GM21367 (cell line): ENCODE data around the gene EFL1.

Source experiments
- ATAC-seq: cut with Tn5 transposase; IDR thresholded peaks from one replicate; pipeline ENCODE4 v1.9.1; 2021; ENCODE audit not compliant: unreplicated experiment

EFL1 gene

DNA sequence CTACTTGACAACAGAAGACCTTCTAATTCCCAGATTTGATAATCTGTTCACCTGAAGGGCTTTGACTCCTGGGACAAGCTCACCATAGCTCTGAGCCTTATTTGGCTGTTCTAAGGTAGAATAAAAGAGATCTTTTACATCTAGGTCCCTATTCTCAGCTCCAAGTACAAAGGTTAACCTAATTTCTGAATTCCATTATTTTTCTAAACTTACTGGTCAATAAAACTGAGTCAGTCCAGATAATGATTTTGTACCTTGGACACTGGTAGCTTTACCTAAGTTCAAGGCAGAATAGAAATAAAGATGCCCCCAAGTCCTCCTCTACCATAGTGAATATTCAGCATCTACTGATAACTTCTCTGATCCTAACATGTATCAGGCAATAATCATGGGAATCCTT, 135.0 kb downstream of the EFL1 start:
- no peak for ATAC-seq

DNA sequence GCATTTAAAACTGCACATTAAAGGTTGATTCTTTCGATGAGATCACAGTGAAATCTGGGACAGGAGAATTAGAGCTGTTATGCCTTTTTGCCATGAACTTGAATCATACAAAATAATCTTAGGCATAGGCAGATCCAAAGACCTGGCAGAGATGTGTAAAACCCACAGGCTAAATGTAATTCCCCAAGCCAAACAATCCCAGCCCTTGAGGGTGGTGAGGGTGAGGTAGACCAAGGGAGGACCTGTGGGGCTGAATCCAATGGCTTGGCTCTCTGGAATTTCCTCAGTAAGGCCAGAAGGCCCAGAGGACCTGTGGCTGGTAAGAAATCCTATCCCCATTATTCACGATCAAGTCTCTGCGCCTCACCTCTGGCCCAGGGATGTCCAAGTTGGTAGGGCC, 136.2 kb downstream of the EFL1 start:
- ATAC-seq, result no peak

DNA sequence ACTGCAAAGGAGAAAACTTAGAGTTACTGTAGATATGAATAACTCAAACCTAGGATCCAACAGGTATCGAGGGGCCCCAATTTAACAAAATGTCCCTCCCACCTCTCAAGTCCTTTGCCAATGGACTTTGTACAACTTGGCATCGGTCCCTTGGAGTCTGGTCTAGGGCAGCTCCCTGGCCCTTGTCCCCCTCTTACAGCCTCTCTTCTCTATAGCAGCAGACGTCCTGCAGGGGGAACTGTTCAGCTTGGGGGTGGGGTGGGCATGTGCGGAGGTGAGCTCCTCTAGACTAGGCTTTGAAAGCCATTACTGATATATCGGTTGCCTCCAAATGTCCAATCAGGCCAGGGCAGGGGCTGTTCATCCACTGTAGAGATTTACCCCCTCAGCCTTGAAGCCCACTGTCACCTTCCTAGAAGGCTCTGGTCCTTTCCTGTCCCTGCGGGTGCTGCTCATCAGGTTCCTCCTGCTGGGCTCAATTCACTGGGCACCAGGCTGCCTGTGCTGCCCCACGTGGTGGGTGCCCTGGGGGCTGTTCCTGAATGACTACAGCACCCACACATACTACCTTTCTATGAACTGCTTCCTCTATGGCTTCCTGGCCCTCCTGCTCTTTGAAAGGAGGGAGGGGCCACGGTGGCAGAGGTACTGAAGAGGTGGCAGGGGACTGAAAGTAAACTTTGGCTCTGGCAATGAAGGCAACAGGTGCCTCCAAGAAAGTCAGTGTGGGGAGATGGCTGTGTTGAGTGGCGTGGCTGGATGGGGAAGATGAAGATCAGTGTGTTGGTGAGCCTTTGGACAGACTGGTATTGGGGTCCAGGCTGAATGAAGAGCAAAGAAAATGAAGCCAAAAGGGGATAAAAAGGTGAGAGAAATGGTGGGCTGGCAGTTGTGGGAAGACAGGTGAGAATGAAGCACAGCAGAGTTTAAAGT, 137.9 kb downstream of the EFL1 start:
- no peak for ATAC-seq

DNA sequence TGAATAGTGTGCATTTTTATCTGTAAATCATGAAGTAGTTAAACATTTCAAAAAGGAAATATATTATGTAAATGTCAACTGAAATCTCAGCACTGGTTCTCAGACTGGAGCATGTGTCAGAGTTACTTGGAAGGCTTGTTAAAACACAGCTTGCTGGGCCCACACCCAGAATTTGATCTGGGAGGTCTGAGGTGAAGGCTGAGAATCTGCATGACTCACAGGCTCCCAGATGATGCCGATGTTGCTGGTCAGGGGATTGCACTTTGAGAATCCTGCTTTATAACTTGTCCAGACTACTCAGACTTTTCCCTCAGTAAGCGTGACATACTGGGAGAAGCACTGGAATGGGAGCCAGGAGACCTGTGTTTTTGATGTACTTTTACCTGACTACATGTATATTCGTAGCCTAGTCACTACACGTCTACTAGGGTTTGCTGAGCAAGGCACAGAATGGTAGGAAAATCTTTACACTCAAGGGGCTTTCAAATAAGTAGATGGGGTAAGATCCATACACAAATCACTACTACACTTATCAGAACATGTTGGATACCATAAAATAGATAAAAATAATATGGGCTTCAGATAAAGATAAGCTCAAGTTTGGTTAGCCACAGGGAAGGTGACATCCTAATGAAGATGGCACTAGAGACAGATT, 139.7 kb downstream of the EFL1 start:
- no peak for ATAC-seq

DNA sequence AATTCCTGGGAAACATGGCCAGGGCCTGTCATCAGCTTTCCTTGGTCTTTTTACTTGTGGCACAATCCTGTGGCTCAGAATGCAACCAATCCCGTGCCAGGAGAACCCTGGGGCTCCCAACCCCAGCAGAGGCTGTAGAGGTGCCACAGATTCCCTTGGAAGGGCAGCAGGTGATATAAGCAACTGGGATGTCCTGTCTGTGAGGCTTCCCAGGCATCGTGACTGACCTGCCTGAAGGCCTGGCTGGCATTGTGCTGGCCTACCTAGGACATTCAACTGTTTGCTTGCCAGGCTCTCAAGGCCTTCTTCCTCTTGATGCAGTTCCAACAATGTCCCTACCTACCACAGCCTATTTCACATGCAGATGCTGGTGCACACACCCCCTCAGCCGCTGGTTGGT, 144.5 kb downstream of the EFL1 start:
- no peak for ATAC-seq

DNA sequence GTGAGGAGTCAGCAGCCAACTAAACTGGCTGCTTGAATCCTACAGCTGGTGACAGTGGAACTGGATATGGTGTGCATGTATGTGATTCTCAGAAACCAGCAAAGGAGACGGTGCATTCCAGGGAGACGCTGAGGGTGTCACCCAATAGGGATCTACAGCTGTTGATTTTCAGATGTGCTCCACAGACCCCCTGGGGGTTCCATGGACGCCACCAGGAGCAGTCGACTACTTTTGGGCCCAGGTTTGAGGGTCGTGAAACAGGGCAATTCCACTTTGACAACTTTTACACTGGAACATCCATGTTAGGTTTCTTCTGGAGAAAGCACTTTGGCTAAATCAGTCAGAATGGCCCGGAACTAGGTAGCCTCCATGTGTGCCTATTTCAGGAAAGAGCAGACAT, 145.2 kb downstream of the EFL1 start:
- no peak for ATAC-seq

DNA sequence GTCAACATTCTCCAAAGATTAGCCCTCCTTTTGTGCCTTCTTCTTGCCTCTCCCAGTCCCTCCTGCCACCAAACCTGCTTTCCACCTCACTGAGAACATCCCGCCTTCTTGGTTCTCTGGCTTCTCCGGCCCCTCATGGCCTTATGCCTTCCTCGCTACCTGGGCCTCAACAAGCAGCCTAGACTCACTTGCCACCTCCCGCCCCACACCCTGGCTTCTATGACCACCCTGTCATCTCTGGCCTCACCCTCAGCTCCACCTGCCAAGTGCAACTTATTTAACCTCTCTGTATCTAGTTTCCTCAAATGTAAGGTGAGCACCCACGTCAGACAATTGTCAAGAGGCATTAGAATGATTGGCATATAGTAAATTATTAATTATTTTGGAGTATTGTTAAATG, 147.9 kb downstream of the EFL1 start:
- ATAC-seq, result no peak

DNA sequence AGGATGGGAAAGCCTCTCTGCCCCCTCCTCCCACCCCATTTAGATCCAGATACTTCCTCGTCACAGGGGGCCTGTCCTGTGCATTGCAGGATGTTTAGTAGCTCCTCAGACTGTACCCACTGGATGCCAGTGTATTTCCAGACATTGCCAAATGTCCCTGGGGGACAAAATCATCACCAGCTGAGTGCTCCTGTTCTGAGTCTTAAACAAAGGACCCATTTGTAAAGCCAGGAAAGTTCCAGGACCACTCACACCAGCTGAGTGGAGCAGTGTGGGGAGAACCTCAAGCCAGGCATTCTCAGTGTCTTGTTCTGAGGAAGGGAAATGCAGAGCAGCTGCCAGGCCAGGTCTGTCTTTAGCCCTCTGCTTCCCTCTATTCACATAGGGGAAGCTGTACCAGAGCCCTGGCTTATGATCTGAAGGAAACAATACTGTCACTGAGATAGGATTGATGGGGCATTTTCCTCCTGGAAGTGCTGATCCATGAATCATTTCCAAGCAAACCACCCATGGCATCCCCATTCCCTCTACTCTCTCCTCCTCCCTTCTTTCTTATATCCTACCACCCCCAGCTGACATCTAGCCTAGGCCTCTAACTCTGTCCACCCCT, 149.3 kb downstream of the EFL1 start:
- ATAC-seq, result no peak

DNA sequence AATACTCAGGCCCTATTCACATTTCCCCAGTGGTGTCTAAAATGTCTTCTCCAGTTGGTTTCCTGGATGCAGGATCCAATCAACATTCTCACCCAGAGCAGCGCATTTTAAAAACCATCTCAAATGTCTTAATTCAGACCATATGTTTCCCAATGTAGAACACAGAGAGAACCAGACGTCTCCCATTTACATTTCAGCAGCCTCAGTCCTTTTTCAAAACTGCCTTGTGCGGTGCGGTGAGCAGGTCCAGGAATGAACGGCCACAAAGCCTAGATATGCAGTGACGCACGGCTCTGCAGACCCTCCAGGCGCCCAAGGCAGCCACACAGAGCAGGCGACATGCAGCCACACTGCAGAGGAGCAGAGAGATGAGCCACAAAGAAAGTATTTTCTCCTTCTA, 150.6 kb downstream of the EFL1 start:
- ATAC-seq, result no peak

DNA sequence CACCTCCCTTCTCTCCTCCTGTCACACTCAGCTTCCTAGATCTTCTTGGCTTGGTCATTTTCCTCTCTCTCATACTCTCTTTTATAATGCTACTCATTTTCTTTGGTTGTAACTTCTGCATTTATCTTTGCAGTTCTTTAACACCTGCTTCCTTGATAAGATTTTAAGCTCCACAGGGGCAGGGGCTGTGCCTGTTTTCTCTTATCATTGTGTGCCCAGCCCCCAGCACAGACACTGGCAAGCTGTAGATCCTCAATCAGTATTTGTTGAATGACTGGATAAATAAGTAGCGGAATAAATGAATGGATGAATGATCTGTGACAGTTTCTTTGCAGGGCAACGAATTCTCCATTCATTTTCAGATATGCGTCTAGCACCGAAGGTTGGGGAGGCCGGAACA, 152.4 kb downstream of the EFL1 start:
- ATAC-seq, result no peak

DNA sequence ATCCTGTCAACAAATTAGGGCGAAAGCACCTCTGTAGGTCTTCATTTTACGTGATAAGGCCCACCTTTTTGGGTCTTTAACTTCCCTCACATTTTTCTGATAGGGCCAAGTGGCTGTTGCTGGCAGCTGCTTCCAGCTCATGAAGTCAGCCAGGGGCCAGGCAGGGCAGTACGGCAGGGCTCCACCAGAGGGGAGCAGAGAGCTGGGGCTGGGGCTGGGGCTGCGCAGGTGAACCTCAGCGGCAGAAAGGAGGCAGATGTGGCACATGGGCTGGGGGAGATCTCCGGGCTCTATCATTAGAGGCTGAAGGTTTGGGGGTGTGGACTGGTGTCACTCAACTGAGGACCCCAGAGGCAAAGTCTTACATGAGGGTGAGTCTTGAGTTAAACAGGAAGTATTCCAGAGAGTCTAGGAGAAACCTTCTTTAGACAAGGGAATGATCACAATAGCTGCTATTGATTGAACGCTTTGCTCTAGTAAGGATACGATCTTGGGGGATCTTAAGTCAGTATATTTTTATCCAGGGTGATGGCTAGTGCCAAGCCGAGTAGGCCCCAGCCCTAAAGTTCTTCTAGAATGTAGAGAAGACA, 153.9 kb downstream of the EFL1 start:
- ATAC-seq, result peak; percentile 91

DNA sequence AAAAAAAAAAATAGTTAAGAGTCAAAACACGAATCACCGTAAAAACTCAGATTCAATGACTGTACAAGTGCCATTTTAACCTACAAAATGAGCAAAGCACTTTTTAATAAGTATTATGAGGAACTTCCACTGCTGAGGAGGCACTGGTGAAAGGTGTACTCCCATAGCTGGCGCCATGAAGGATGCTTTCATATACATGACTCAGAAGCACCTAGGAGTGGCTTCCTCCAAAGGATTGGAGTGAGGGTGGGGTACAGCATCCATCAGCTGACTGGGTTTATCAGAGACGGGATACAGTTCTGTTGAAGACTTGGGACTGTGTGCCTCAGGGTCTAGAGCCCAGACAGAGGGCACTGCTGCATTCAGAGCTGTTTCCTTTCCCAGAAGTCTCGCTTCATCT, 155.9 kb downstream of the EFL1 start:
- ATAC-seq, result no peak

DNA sequence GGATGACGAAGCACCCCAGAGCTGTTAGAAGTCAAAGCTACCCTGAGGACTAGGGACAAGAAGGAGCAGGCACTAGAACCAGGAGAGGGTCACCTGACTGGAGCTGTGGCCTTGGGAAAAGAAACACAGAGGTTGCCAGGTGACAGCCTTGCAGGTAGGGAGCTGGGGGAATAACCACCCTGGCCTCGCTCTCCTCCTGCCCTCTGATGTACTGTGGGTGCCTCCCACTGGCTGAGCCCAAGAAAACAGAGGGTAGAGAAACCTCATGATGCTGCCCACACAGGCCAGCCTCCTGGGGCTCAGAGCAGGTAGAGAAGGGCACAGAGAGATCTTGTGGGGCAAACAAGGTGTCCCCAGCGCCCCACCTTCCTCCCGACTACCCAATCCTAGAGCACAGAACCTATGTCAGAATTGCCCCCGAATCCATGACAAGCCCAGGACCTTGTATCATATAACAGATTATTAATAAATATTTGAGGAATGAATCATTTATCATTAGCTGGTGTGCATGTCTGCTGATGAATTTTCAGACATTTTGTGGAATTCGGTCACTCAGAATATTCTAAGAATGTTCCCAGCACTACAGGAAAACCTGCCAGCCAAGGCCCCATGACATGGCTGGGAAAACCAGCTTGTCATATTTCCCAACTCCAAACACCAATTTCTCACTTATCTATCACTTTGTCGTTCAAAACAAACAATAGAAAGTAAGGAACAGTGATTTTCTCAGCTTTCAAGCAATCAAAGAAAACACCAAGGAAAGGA, 156.9 kb downstream of the EFL1 start:
- no peak for ATAC-seq

DNA sequence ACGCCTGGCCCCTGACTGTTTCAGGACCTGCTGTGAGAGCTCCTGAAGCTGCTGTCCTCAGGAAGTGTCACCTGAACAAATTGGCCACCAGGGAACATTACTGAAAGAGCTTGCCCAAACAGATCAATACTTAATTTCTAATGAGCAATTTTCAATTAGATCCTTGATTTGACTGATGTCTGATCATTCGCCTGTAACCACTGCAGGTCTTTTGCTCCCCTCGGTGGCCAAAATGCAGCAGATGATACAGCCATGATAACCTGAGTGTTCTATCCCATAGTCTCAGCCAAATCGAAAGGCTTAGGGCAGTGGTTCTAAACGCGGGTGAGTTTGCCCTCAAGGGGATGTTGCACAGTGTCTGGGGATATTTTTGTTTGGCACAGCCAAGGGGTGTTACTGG, 159.1 kb downstream of the EFL1 start:
- no peak for ATAC-seq

DNA sequence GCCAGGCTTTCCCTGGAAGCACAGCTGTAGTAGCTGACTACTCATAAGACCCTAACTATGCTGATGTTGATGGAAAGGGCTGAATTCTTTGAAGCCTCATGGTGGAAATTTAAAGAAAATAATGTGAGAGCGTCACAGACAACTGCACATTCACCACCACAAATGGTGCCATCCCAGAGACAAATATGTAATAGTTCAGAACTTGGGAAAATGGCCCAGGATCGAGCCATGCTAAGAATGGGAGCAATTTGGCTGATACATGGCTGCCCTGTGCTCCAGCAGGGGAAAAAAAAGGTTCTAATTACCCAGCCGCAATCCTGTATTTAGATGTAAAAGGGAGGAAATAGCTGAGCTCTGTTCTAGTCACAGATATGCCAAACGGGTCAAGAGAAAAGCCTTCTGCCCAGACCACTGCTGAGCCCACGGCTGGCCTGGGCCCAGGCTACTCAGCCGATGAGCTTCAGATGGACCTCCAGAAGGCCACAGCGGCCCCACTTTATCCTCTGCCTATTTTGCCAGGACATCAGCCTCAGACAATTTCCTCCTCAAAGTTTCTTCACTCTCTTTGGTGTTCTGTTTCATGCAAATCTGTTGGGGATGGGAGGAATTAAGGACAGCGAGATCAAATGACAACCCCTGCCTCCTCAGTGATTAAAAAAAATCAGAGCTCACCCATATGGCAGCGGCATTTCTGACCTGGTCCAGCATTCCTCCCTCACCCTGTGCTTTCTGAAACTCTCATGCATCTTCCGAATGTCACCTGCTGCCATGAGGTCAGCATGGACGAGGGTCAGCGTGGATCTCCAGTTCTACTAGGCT, 162.2 kb downstream of the EFL1 start:
- ATAC-seq, result no peak

DNA sequence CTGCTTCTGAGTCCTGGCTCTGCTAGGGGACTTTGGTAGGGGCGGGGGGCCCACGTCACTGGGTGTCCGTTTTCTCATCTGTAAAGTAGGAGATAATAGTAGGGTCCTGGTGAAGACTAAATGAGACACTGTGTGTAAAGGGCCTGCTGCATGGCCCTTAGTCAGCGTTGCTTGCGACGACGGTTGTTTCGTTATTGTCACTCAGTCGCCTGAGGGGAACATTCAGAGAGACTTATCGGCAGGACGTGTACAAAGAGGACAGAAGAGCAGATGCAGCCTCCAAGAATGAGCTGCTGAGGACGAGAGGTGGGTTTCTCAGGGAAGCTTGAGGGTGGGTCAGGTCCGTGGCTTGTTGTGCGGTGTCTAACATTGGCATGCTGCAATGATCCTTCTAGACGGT, 163.9 kb downstream of the EFL1 start:
- ATAC-seq, result no peak

DNA sequence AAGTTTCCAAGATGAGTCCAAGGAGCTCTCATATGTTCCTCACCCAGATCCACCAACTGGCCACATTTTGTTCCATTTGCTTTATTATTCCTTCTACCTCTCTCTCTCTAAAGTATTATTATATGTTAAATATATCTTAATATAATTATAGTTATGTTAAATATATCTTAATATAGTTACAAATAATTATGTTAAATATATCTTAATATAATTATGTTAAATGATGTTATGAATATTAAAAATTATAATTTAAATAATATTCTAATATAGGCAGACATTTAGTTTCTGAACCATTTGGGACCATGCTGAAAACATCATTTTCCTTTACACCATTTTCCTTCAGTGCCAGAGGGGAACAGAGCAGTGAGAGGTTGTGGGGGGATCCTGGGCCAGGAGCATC, 166.7 kb downstream of the EFL1 start:
- no peak for ATAC-seq

DNA sequence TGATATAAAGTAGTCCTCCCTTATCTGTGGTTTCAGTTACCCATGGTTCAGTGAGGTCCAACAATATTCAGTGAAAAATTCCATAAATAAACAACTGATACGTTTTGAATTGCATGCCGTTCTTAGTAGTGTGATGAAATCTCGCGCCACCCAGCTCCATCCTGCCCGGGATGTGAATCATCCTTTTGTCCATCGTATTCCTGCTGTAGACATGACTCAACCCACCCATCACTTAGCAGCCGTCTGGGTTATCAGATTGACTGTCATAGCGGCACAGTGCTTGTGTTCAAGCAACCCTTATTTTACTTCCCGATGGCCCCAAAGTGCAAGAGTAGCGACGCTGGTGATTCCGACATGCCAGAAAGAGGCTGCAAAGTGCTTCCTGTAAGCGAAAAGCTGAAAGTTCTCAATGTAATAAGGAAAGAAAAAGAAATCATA, 168.7 kb downstream of the EFL1 start:
- ATAC-seq, result no peak

DNA sequence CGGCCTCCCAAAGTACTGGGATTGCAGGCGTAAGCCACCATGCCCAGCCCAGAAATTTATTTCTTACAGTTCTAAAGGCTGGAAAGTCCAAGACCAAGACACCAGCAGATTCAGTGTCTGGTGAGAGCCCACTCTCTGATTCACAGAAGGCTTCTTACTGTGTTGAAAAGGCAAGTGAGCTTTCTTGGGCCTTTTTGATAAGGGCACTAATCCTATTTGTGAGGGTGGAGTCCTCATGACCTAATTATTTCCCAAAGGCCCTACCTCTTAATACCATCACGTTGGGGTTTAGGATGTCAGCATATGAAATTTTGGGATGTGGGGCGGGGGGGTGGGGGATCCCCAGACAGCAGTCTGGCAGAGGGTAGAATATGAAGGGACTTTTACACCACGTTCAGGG, 169.2 kb downstream of the EFL1 start:
- no peak for ATAC-seq

DNA sequence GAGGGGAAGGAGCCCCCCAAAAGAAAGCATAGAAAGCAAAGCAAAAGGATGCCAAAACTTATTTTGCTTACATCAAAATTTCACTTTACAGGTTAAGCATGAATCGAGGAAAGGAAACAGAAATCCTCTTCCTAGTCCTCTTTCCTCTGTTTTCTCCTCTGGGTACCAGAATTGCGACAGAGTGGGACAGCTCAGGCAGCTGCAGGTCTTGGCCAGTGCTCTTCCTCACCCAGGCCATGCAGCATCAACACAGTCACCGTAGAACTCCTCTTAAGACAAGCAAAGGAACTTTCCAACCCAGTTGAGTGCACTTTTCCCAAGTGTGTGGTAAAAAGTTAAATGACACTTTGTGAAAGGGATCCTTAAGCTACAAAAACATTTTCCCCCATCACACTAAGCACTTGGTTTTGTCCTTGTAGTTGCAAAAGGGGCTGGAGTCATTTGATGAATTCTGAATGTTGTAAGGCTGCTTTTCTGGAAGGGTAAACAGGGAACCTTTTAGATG, 170.8 kb downstream of the EFL1 start:
- no peak for ATAC-seq
